Kidney (tissue), 14 donors: ENCODE data around the gene GALR1. TPM values are rescaled to one million over a fixed set of nuclear protein-coding genes. Genes with fewer than 3 reads are reported as not detected.

Experiments used
- DNase-seq, 5 donors: peaks; one replicate each; pipeline ENCODE4 v3.0.0-alpha.2; 2013 to 2020
- FAIRE-seq: peaks from 2 replicates; lab custom pipeline; 2012; peaks lifted over from hg19 to GRCh38; lab: Jason Lieb, UNC
- H3K27ac ChIP-seq, 2 donors: one replicate each; pipeline ENCODE4 v1.7.0; 2013; ENCODE audit warnings: low read depth in 2 of 2, low read length in 2 of 2, inconsistent platforms in 1 of 2
- H3K27me3 ChIP-seq: one replicate; pipeline ENCODE4 v1.7.1; 2013; ENCODE audit warnings: low read length, inconsistent platforms; ENCODE audit not compliant: control insufficient read depth, insufficient read depth
- H3K36me3 ChIP-seq, 3 donors: one replicate each; pipeline versions ENCODE4 v1.7.0 to v1.7.1; 2013; ENCODE audit warnings: low read length in 3 of 3, control low read depth in 1 of 3, inconsistent platforms in 1 of 3; ENCODE audit not compliant: insufficient read depth in 3 of 3, control insufficient read depth in 2 of 3
- H3K4me1 ChIP-seq, 3 donors: one replicate each; pipeline versions ENCODE4 v1.7.0 to v1.7.1; 2013; ENCODE audit warnings: low read length in 3 of 3, inconsistent platforms in 1 of 3, low read depth in 1 of 3; ENCODE audit not compliant: control insufficient read depth in 2 of 3, insufficient read depth in 2 of 3
- H3K4me3 ChIP-seq, 3 donors: one replicate each; pipeline versions ENCODE4 v1.7.0 to v1.8.1; 2013; ENCODE audit warnings: low read length in 3 of 3, control low read depth in 1 of 3, inconsistent platforms in 1 of 3
- H3K9ac ChIP-seq, 3 donors: one replicate each; pipeline versions ENCODE4 v1.7.0 to v1.7.1; 2013; ENCODE audit warnings: low read length in 3 of 3, control low read depth in 1 of 3, inconsistent platforms in 1 of 3
- H3K9me3 ChIP-seq, 3 donors: one replicate each; pipeline versions ENCODE4 v1.7.0 to v1.7.1; 2013; ENCODE audit warnings: low read length in 3 of 3, control low read depth in 1 of 3, inconsistent platforms in 1 of 3; ENCODE audit not compliant: control insufficient read depth in 2 of 3, insufficient read depth in 1 of 3
- intact Hi-C: fragments of 100-400 bp; cut with DNase I; formaldehyde crosslinking; loops from one replicate; pipeline ENCODE4 v1.11.1; 2022
- polyA plus RNA-seq: library from polyadenylated mRNA; stranded (reverse); fragments of 350-450 nt; fragmentation: Illumina TruSeq; extraction: RNeasy Lipid Tissue Mini Kit (QIAGEN cat#74804); gene quantifications from one replicate; pipeline ENCODE4 v1.2.3, GENCODE V29; 2014; ENCODE audit warnings: low read depth, low replicate concordance; ENCODE audit not compliant: insufficient read depth
- total RNA-seq: library from RNA; stranded (reverse); fragmentation: NEBNext Ultra II Directional; extraction: Animal tissue kit (Norgen Biotek cat#: 25700); gene quantifications from one replicate; pipeline ENCODE4 v1.2.1, GENCODE V29; 2021
- TF ChIP-seq, protein P1 (sequence below): IDR thresholded peaks from 3 replicates; pipeline ENCODE4 v1.5.1; 2012; ENCODE audit warnings: mild to moderate bottlenecking, moderate library complexity, borderline replicate concordance; ENCODE audit not compliant: insufficient read depth; ENCODE audit errors: extremely low read depth
- donor health status: control.
- donor health status: control.
- donor health status: control.
- donor health status: control.
- donor health status: control.
- donor health status: DM: yes; HTN: yes; CAD: no.
- donor health status: Normal renal cell carcinoma (clear cell type).

Gene GALR1
- total and polyA plus RNA-seq, 2 donors from 2014 or later, result 0.06 TPM; not detected in 1

DNA sequence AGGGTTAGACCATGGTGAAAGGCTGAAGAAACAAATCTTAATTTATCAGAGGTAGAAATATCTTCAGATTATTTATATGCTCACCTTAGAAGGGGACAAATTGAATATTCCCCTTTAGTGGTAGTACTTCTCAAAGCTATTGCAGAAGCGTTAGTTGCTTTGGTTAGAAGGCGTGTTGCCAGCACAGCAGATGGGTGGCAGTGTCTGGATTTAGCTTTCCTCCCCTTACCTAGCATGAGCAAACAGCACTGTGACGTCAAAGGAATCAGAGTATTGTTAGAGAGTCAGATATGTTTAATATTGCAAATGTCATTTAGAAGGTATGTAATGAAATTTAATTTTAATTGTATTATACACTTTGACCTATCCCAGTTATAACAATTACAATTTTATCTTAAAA is 27.2 kb upstream of the GALR1 start:
- no peak overlapping the region for H3K27ac ChIP-seq
- no peaks in the 10 kb centered on the region for H3K4me1 ChIP-seq
- TF ChIP-seq, protein P1, sequence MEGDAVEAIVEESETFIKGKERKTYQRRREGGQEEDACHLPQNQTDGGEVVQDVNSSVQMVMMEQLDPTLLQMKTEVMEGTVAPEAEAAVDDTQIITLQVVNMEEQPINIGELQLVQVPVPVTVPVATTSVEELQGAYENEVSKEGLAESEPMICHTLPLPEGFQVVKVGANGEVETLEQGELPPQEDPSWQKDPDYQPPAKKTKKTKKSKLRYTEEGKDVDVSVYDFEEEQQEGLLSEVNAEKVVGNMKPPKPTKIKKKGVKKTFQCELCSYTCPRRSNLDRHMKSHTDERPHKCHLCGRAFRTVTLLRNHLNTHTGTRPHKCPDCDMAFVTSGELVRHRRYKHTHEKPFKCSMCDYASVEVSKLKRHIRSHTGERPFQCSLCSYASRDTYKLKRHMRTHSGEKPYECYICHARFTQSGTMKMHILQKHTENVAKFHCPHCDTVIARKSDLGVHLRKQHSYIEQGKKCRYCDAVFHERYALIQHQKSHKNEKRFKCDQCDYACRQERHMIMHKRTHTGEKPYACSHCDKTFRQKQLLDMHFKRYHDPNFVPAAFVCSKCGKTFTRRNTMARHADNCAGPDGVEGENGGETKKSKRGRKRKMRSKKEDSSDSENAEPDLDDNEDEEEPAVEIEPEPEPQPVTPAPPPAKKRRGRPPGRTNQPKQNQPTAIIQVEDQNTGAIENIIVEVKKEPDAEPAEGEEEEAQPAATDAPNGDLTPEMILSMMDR, result no peak
- no peaks in the 10 kb centered on the region for H3K27me3 ChIP-seq
- FAIRE-seq (no peak), DNase-seq (no peak)
- no peak overlapping the region for H3K9ac ChIP-seq
- H3K9me3 ChIP-seq, result no peaks in the 10 kb centered on the region
- H3K36me3 ChIP-seq, result no peaks in the 10 kb centered on the region
- intact Hi-C loops, result no loop called here
- no peak overlapping the region for H3K4me3 ChIP-seq

DNA sequence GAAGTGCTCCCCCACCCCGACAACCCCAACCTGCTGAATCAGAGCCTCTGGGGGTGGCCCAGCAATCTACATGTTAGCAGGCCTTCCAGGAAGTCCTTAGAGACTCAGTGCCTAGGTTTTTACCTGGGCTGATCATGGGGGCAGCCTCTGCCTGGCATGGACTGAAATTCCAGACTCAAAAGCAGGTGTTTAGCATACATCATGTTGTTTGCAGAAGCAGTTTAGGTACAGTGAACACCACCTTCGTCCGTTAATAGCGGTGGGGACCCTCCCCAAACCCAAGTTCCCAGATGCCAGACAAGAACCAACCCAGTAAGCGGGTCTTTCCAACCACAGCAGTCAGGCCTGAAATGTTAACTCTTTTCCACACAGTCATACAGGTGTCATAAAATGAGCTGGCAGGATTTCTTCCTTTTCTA is 26.4 kb upstream of the GALR1 start:
- Histone ChIP-seq H3K27ac (no peak overlapping the region), H3K4me3 (no peak overlapping the region), H3K9me3 (no peaks in the 10 kb centered on the region), H3K4me1 (no peaks in the 10 kb centered on the region), H3K36me3 (no peaks in the 10 kb centered on the region), H3K9ac (no peak overlapping the region), H3K27me3 (no peaks in the 10 kb centered on the region)
- intact Hi-C loops, result no loop called here
- TF ChIP-seq, protein P1, result no peak
- DNase-seq, result no peak
- FAIRE-seq, result no peak

GRCh38 chr18:77223653-77224052 is 26.0 kb upstream of the GALR1 start:
- H3K4me1 ChIP-seq, result no peaks in the 10 kb centered on the region
- H3K27me3 ChIP-seq, result no peaks in the 10 kb centered on the region
- intact Hi-C loops, result no loop called here
- H3K27ac ChIP-seq, result no peak overlapping the region
- TF ChIP-seq, protein P1, result no peak
- H3K9me3 ChIP-seq, result no peaks in the 10 kb centered on the region
- DNase-seq, result no peak
- H3K36me3 ChIP-seq, result no peaks in the 10 kb centered on the region
- no peak overlapping the region for H3K4me3 ChIP-seq
- H3K9ac ChIP-seq, result no peak overlapping the region
- FAIRE-seq, result no peak

DNA sequence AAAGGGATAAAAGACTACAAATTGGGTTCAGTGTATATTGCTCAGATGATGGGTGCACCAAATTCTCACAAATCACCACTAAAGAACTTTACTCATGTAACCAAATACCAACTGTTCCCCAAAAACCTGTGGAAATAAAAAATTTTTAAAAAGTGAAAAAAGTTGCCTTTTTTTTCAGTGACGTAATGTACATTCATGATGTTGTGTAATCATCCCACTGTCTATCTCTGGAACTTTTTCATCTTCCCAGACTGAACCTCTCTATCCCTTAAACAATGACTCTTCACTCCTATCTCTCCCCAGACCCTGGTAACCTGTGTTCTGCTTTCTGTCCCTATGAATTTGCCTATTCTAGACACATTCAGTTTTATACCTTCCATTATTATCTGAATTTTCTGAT is 19.0 kb upstream of the GALR1 start:
- Histone ChIP-seq H3K4me3 (no peak overlapping the region), H3K36me3 (no peaks in the 10 kb centered on the region), H3K9ac (no peak overlapping the region), H3K9me3 (no peaks in the 10 kb centered on the region), H3K4me1 (no peaks in the 10 kb centered on the region), H3K27me3 (no peaks in the 10 kb centered on the region), H3K27ac (no peak overlapping the region)
- no peak for FAIRE-seq
- no peak for DNase-seq
- TF ChIP-seq, protein P1, result no peak
- intact Hi-C loops, result no loop called here
